Stimulated activated CD8-positive, alpha-beta memory T cell treated with anti-CD3 and anti-CD28 coated beads, Interleukin-7, amount 100 ng/mL, for 48 hours (primary cell): ENCODE results near the gene SPOCD1.

ENCODE experiments used
- DNase-seq, 2 donors: peaks; one replicate each; pipeline ENCODE4 v3.0.0-alpha.2; 2020; ENCODE audit warnings: low read depth in 1 of 2; ENCODE audit errors: extremely low read depth in 1 of 2

The SPOCD1 gene

DNA sequence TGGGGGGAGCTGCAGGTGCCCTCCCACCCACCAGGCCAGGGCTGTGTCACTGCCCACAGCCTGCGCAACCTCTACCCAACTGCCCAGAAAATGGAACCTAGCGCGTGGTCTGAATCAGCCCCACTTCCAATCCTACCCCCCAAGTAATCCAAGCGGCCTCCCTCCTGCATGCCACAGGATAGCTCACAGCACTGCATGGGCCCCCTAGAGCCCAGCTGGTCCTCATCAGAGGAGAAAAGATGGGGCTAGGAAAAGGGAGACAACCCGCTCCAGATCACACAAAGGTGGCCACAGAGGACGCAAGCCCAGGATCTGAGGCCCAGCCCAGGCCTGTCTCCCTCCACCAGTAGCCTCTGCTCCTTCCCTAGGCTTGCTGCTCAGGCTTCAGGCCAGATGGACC, 57.8 kb downstream of the SPOCD1 start:
- DNase-seq, result no peak

DNA sequence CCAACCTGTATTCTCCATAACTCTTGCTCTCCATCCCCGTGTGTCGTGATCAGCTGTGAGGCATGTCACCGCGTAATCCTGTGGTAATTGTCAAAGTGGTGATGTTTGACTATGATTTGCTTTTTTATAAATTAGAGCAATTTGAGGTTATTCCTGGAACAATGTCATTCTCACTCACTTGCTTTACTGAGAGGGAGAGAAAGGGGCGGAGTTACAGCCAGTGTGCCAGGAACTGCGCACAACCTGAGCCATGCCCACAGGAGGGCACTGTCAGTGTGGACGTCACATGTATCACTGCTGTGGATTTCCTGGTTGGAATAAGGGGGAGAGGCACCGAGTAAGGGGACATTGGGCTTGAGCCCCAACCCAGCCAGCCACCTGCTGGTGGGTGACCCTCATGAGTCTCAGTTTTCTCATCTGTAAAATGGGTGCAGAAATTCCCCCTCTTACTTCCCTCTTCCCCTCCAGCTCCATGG, 58.6 kb downstream of the SPOCD1 start:
- DNase-seq, result no peak

DNA sequence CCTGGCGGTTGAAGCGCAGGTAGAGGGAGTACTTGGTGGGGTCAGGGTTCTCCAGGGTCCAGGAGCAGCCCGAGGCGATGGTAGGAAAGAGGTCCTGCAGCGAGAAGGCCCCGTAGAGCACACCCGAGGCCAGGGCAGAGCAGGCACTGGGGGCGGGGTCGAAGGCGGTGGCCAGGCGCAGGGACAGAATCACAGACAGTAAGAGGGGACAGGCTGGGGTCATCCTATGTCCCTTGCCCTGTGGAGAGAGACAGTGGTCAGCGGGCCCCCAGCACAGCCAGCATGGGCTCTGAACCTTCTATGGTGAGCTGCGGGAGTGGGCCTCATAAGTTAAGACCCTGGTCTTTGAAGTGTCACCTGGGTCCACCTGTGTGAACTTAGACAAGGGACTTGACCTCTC, 59.2 kb downstream of the SPOCD1 start:
- no peak for DNase-seq

DNA sequence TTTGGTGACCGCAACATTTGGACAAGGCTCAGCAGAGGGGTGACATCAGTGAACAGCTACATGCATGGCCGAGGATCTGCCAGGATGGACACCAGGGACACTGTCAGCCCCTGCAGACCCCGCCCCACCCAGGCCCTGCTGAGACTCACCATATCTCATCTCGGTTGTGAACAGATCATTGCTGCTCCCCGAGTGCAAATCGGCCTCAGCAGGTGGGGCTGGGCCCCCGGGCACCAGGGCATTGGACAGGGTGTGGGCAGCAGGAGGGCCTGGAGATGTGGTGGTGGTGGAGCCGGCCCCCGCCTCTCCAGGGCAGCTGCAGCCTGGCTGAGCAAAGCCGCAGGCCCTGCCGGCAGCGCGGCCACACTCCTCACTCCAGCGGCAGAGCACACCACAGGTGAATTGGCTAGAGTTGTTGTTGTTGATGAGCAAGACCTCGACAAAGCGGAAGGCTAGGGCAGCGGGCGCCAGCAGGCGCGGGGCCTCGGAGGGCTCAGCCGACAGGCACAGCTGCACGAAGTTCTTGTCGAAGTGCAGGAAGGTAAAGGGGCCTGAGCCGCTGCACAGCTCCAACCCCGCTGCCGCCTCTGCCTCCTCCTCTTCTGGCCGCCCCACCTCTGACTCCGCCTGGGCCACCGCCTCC, 59.9 kb downstream of the SPOCD1 start:
- no peak for DNase-seq

DNA sequence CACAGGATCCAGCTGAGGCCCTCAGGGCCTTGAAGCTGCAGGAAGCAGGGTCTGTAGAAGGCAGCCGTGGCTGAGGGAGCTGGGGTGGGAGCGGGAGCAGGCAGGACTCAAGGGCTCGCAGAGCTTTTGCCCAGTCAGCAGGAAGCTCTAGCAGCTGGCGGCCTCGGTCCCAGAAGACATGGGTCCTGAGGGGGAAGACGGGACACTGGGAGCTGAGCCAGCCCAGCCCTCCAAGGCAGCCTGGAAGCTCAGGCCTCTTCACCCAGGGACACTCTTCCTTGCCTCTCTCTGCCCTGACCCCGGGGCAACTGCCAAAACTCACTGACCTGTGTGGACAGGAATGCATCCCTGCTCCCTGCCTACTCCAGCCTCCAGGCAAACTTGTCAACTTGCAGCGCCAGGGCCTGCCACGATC, 60.6 kb downstream of the SPOCD1 start:
- DNase-seq, result no peak

DNA sequence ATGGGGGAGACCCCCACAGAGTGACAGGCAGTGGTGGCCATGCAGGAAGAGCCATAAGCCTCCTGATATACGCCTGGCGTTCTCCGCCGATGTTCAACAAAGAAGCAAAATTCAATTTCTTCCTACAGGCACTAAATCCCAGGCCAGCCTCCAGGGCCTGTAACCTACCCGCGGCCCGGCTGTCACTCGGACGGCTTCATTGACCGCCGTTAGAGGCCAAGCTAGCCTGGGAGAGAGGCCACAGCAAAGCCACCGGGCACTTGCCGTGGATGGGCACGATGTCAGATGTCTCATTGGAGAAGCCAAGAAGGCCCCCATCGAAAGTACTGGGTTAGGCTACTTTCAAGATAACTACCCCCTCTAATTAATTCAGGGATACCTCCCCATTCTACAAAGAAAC, 61.4 kb downstream of the SPOCD1 start:
- no peak for DNase-seq

DNA sequence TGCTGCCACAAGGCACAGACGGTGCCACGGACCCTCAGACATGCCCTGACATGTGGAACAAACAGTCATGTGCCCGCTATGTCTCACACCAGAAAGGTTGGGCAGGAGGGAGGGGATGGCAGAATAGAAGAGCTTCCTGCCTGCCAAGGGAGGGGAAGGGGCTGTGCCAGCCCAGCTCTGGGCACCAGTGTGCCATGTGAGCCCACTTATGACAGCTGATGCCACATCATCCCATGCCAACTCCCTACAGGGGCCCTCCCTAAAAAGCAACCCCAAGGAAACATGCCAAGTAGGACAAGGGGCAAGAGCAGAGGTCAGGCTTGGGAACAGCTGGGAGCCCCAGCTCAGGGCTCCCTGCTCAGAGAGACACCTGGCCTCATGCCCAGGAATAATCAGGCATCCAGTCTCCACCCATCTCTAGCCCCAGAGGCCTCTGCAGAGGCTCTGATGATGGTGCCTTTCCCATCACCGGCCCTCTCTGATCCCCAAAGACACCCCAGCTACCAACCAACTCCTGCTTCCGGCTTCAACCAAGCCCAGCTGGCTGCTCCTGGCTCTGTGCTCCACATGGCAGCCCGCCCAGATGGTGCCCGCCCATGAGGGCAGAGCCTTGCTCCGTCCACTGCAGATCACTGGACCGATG, 62.0 kb downstream of the SPOCD1 start:
- DNase-seq, result no peak

DNA sequence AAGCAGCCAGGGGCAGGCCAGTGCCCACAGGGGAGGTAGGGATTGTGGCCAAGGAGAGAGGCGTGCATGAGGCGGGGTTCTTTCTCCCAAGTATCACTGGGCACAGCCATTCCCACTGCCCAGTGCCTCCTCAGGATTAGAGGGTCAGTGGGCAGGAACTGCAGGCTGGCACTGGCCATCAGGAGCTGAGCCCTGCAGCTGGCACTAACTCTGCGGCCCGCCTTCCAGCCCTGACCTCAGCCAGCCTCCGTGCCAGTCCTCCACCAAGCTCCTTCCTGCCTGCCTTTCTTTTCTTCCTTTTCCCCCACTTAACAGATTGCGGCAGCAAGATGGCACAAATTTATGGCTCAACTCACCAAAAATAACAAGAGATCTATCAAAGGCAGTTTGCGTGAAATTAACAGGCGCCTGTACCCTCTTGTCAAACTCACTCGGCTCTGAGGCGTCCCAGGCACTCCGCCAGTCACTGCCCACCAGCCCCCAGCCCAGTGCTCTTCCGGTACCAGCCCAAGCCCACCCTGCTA, 62.8 kb downstream of the SPOCD1 start:
- no peak for DNase-seq

DNA sequence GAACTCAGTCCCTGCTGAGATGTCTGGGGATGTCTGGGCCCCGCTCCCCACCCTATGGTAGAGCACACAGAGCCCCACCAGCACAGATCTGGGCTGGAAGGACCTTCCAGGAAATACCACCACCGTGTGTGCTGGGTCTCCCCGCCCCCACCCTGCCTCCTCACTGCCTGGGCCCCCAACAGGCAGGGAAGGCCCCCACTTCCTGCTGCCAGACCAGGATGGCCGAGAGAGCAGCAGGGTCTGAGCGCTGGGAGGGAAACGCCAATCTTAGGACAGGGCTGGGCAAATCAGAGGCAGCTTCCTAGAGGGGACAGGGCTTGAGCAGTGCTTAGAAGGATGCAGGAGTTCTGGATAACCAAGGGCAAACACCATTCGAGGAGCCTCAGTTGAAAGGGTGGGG, 63.6 kb downstream of the SPOCD1 start:
- DNase-seq, result no peak

DNA sequence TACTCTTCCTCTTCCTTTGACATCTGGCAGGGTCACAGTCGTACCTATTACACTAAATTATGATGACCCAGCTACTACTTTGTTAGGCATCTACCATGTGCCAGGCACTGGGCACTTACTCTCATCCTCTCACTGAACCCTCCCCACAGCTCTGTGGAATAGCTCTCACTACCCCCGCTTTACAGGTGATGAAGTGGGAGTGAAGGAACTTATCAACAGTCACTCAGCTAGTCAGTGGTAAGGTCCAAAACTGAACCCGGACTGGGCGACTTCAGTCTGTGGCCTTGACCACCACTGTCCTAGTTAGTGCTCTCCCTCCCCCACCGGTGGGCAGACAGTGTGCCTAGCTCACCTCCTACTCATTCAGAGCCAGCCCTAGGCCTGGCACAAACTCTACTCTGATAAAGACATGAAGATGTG, 64.0 kb downstream of the SPOCD1 start:
- no peak for DNase-seq

DNA sequence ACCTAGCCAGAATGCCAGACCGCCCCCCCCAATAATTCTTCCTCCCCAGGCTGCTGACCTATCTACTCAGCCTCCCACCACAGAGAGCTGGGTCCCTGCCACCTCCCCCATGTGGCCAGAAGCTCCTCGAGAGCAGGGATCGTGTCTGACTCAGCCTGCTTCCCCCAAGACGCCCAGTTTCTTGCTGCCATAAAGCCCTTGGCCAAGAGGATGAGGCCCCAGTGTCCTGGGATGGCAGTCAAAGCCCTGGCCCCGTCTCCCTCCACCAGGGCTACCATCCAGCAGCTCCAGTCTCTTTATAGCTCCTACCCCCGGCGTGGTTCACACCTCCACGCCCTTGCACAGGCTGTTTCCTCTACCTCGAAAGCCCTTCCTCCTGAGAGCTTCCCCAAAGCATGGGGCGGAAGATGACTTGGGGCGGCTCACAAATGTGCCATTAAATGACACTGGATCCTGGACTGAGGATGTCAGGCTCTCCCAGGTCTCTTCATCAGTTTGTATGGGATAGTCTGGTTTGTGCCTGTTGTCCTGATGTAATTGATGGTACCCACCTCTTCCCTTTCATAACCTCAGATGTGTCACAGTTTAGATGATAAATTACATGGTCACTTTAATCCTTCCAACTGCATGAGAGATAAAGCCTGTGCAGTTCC, 64.8 kb downstream of the SPOCD1 start:
- no peak for DNase-seq

DNA sequence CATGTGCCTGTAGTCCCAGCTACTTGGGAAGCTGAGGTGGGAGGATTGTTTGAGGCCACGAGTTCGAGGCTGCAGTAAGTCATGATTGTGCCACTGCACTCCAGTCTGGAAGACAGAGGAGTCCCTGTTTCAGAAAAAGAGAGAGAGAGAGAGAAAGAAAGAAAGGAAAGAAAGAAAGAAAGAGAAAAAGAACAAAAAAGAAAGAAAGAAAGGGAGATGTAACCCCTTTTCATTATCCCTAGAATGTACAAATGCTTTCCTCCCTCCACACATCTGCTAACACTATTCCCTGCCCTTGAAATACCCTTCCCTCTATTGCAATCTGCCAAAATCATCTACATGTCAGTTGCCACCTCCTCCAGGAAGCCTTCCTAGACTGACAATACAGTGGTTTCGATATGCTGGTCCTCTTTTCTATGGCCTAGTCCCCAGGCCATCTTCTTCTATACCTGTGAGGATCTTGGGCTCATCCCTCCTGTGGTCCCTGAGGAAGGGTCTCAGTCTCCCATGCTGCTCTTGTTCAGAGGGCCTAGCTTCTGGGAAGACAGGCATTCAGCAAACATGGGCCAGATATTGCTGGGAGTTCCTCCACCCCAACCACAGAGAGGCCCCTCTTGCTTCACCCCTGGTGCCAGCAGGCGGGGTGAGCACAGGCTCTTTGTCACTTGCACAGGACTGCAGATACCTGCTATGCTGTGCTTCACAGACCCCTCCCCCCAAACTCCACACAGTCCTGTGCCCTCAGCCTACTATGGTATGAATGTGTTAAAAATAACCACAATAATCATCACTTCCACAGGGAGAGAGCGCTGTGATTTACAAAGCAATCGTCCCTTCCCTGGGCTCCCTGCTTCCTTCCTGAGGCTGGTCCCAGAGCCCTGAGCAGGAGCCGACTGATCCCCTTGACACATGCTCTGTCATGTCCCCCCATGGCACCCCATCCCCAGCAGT, 65.8 kb downstream of the SPOCD1 start:
- DNase-seq, result no peak

DNA sequence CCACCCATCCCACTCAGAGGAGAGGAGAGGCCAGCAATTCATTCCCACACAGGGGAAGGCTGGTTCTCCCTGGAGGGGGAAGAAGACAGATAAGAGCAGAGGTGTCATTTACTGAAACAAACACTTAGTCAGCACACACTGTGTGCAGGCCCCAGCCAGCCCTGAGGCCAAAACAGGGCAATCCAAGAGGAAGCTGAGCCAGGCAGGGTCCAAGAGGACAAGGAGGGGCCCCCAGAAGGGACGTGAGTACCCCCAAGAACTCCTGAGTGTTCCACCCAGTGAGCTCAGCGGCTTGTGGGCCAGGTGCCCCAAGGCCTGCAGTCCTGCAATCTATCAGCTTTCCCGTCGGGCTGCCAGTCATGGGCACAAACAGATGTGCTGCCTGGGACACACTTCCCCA, 67.5 kb downstream of the SPOCD1 start:
- DNase-seq, result no peak

DNA sequence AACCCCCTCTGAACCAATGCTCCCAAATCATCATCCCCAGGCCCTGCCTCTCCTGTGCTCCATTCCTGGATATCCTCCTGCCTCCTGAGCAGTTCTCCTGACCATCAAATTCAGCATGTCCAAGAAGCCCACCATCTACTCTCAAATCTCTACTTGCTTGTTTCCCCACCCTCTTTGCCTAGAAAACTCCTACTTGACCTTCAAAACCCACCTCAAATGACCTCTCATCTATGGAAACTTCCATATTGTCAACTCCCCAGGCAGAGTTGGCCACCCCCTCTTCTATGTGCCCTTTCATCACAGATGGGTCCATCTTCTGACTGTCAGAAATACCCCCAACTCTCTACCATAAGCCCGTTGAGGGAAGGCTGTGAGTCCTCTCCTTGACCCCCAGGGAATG, 68.5 kb downstream of the SPOCD1 start:
- no peak for DNase-seq

DNA sequence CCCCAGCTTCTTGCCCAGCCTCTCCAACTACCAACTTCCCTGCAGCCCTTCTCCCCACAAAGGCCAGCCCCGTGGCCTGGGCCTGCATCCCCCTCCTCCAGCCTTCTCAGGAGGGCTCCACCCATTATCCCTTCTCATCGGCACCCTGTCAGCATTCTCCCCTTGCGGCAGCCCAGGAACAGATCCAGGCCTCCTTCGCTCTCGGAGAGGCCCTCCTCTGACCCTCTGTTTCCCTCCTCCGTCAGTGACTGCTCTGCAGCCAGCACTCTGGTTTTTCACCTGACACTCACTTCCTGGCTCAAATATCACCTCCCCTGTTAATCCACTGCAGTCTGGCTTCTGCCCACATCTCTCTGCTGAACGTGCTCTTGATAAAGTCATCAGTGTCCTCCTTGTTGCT, 69.1 kb downstream of the SPOCD1 start:
- DNase-seq, result no peak

DNA sequence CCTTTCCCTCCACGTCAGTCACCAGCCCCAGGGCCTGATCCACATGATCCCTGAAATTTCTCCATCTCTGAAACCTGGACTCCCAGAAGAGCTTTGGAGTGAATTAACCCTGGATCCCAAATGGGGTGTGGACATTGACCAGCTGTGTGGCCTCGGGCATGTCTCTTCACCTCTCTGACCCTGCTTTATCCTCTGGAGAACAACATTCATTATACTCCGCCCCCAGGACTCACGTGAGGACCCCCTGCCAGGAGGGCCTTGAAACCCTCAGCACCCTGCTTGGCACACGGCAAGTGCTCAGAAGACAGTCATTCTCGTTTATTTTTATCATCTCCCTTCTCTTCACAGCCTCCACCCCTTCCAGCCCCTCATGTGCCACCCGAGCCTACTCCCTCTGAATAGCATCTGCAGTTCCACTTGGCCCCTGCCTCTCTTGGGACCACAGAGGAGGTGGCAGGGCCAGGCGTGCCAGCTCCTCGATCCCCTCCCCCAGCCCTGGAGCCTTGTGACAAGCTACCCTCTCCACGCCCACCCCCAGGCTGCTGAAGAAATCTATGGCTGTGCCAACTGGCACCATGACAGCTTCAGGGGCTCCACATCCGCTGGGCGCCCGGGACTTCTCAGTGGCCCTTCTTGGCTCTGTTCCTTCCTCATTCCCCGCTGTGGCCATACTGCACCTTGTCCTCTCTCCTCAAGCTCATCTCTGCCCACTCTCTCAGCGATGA, 69.7 kb downstream of the SPOCD1 start:
- no peak for DNase-seq

DNA sequence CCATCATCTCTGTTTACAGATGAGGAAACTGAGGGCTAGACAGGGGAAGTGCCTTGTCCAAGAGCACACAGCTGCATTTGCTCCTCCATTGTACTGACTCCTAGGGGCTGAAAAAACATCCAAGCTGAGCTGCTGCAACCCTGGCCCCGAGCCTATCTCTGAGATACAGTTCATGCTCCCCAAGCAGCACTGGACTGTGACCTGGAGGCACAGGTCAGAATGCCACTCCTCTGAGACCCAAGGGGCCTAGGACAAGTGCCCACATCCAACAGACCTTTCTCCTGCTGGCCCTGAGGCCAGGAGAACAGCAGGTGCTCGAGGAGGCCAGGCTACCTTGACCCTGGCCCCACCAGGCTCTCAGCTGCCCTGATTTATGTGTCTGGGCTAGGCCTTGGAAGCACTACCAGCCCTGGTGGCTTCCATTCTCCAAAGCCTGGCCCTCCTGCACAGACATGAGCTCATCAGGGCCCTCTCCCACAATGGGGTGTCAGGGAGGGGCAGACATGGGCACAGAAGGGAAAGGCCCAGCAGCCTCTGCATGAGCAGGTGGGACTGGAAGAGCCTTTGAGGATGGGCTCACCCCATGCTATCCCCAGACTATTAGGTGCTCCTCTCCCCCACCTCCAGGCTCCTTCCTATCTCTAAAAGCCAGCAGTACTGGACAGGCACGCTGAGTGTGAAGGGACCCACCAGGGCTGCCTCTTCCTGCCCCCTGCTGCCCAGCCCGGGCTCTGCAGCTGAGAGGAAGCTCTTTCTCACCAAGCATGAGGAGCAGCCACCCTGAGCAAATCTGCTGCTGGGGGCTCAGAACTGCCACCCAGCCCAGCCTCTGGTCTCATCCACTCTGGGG, 70.5 kb downstream of the SPOCD1 start:
- peak in 1 of 2 donors; percentile 29 for DNase-seq

DNA sequence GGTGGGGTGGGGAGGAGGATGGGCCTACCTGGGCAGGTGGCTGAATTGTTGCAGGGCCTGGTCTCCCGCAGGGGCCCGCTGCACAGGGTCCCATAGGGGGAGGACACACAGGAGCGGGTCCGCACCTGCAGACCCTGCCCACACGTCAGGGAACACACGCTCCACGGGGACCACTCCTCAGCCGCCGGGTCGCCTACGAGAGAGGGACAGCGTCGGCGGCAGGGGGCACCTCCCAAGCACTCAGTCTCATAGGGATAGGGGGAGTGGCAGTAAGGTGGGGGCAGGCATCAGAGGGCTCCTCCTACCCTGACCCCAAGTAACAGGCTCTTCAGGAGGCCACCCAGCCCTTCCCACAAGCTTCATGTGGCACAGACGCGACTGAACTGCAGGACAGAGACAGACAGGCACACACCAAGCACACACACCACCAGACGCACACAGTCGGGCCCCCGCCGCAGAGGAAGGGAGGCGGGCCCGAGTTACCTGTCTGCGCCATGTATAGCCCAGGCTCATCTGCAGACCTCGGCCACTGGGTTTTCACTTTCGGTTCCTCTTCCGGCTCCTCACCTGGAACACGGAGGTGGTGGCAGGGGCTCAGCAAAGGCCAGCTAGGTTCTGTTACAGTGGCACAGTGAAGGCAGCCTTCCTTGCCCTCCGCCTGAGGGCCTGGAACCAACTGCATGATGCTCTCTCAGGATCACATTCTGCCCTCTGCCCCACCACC, 71.5 kb downstream of the SPOCD1 start:
- DNase-seq, result no peak
